NCI-H1105 (cell line): Measurements from ENCODE around the gene ATP8B2.
"Not testable (repeated sequence)": the region's sequence is repeated elsewhere in the genome, so short reads cannot be mapped to it uniquely, and the experiment has no call there.

Experiments
- DNase-seq: peaks from one replicate; lab custom pipeline; 2025; lab: John Stamatoyannopoulos, UW

Gene ATP8B2

GRCh38 chr1:154346276-154346917, 21.1 kb downstream of the ATP8B2 start:
- no peak for DNase-seq

GRCh38 chr1:154347961-154348360, 22.6 kb downstream of the ATP8B2 start:
- no peak for DNase-seq

- no peak for DNase-seq
Measured at GRCh38 chr1:154348429-154349076, 23.2 kb downstream of the ATP8B2 start.

GRCh38 chr1:154349121-154349520, 23.8 kb downstream of the ATP8B2 start:
- no peak for DNase-seq

- no peak for DNase-seq
Measured at GRCh38 chr1:154350383-154350782, 25.1 kb downstream of the ATP8B2 start.

- DNase-seq, result peak; percentile 14
Measured at GRCh38 chr1:154351363-154352068, 26.2 kb downstream of the ATP8B2 start.

- no peak for DNase-seq
Measured at GRCh38 chr1:154352245-154352580, 26.9 kb downstream of the ATP8B2 start.

GRCh38 chr1:154352581-154353459, 27.5 kb downstream of the ATP8B2 start:
- peak; percentile 43 for DNase-seq

- DNase-seq, result no peak
Measured at GRCh38 chr1:154353460-154353904, 28.2 kb downstream of the ATP8B2 start.

- DNase-seq, result no peak
Measured at GRCh38 chr1:154353966-154354365, 28.6 kb downstream of the ATP8B2 start.

GRCh38 chr1:154358519-154358918, 33.2 kb downstream of the ATP8B2 start:
- no peak for DNase-seq

- DNase-seq, result no peak
Measured at GRCh38 chr1:154360288-154360687, 35.0 kb downstream of the ATP8B2 start.

GRCh38 chr1:154360881-154361280, 35.6 kb downstream of the ATP8B2 start:
- DNase-seq, result not testable (repeated sequence)

- no peak for DNase-seq
Measured at GRCh38 chr1:154361357-154361756, 36.0 kb downstream of the ATP8B2 start.

GRCh38 chr1:154371436-154371835, 46.1 kb downstream of the ATP8B2 start:
- no peak for DNase-seq

GRCh38 chr1:154373777-154374357, 48.5 kb downstream of the ATP8B2 start:
- DNase-seq, result not testable (repeated sequence)

GRCh38 chr1:154379301-154379700, 54.0 kb downstream of the ATP8B2 start:
- DNase-seq, result no peak

- DNase-seq, result no peak
Measured at GRCh38 chr1:154384650-154385489, 59.5 kb downstream of the ATP8B2 start.

- no peak for DNase-seq
Measured at GRCh38 chr1:154386643-154387352, 61.5 kb downstream of the ATP8B2 start.

GRCh38 chr1:154391086-154391770, 65.9 kb downstream of the ATP8B2 start:
- DNase-seq, result no peak
